ENCODE measurements around the gene ARL10. TPM values are rescaled to one million over a fixed set of nuclear protein-coding genes. Genes with fewer than 3 reads are reported as not detected.
A peak's percentile ranks its signal among the peaks of the same experiment; 100 is the strongest.

The ARL10 gene
- total RNA-seq, 1 donor from 2014 or later, result 14.5 TPM

DNA sequence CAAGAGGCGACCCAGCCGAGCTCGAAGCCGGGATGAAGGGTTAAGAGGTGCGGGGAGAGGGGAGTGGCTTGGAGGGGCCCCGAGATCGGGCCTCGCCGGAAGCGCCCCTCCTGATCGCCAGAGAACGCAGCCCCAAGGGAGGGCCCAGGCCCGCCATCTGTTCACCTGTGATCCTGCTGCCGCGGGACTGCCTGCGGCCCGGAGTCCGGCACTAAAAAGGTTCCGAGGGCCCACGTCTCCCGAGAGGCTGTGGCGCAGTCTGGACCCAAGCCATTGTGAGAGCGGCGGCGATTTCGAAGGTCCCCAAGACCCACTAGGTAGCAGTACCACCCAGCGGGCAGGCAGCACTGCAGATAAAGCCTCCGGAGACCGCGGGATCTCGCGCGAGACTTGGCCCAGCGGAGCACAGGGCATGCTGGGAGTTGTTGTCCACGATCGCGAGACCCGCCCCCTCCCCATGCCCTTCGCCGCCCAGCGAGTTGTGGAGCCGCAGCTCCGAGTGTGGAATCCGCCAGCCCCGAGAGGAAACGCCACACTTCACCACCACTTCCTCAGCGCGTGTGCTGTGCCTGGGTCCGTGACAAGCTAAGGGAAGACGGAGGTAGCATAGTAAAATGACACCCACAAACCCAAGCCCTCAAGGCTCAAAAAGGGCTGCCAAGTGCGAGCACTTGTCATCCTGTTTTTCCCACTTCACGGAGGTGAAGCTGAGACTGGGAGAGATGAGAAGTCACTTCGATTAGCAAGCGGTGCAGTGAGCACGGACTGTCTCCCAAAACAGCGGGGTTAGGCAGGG lies 3.7 kb upstream of the ARL10 start, which contains the start of gene KIAA1191:
KIAA1191 (minus strand) TSS at position 328 of the 796 bp plus-strand sequence. CDS start 2,256 bp downstream, outside the sequence.
- peak; percentile 91 for DNase-seq (ENCODE audit: low spot score)
- Mint-ChIP-seq H3K4me1 (ENCODE audit: unreplicated experiment) (peaks cover 8% of the 10 kb centered on the region), H3K27me3 (ENCODE audit: unreplicated experiment) (peaks cover 9% of the 10 kb centered on the region), H3K27ac (ENCODE audit: unreplicated experiment) (peak within 1 kb of the TSS; percentile 87), H3K36me3 (ENCODE audit: low read depth, unreplicated experiment) (peaks cover 13% of the 10 kb centered on the region), H3K9me3 (ENCODE audit: unreplicated experiment) (no peaks in the 10 kb centered on the region), H3K4me3 (ENCODE audit: unreplicated experiment) (peak within 1 kb of the TSS; percentile 97)
- TF ChIP-seq CTCF (IDR thresholded peaks at IDR 0.05; ENCODE audit: unreplicated experiment), result no peak

GRCh38 chr5:176362233-176362490 lies 3.1 kb upstream of the ARL10 start:
- H3K4me1 Mint-ChIP-seq (ENCODE audit: unreplicated experiment), result peaks cover 8% of the 10 kb centered on the region
- H3K36me3 Mint-ChIP-seq (ENCODE audit: low read depth, unreplicated experiment), result peaks cover 14% of the 10 kb centered on the region
- no peak for DNase-seq (ENCODE audit: low spot score)
- H3K9me3 Mint-ChIP-seq (ENCODE audit: unreplicated experiment), result no peaks in the 10 kb centered on the region
- H3K27me3 Mint-ChIP-seq (ENCODE audit: unreplicated experiment), result peaks cover 12% of the 10 kb centered on the region
- peak overlapping the region; percentile 97 for H3K4me3 Mint-ChIP-seq (ENCODE audit: unreplicated experiment)
- no peak overlapping the region for H3K27ac Mint-ChIP-seq (ENCODE audit: unreplicated experiment)
- no peak for TF ChIP-seq CTCF (IDR thresholded peaks at IDR 0.05; ENCODE audit: unreplicated experiment)

DNA sequence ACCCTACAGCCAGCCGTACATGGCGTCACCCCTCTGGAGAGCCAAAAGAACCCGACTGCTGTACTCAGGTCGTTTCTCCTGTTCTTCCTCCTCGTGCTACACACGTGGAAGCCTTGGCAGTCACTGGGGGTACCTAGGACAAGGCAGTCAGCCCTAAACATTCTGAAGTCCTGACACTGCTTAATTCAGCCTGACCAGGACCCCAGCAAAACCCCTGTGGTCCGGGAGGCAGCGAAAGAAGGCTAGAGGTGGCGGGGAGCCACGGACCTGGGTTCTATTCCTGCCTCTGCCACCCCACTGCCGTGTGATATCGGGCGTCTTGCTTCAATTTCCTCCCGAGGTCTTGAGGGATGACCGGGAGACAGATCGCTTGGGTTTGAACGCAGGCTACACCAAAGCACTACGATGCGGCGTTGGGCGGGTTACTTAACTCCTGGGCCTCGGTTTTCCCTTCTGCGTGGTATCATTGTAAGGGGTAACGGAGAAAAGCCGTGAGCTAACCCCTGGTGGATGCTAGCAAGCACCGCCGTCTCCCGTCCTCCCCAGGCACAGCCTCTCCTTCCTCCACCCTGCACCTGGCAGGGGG lies 429 bp upstream of the ARL10 start:
- DNase-seq (ENCODE audit: low spot score), result no peak
- Mint-ChIP-seq H3K9me3 (ENCODE audit: unreplicated experiment) (no peaks in the 10 kb centered on the region), H3K27ac (ENCODE audit: unreplicated experiment) (no peak overlapping the region), H3K4me3 (ENCODE audit: unreplicated experiment) (peak overlapping the region; percentile 80), H3K4me1 (ENCODE audit: unreplicated experiment) (peaks cover 3% of the 10 kb centered on the region), H3K36me3 (ENCODE audit: low read depth, unreplicated experiment) (peaks cover 17% of the 10 kb centered on the region), H3K27me3 (ENCODE audit: unreplicated experiment) (peaks cover 14% of the 10 kb centered on the region)
- no peak for TF ChIP-seq CTCF (IDR thresholded peaks at IDR 0.05; ENCODE audit: unreplicated experiment)

GRCh38 chr5:176366232-176366894 lies 1.1 kb downstream of the ARL10 start:
- peak overlapping the region; percentile 81 for H3K4me3 Mint-ChIP-seq (ENCODE audit: unreplicated experiment)
- H3K27ac Mint-ChIP-seq (ENCODE audit: unreplicated experiment), result no peak overlapping the region
- H3K27me3 Mint-ChIP-seq (ENCODE audit: unreplicated experiment), result peaks cover 14% of the 10 kb centered on the region
- no peaks in the 10 kb centered on the region for H3K9me3 Mint-ChIP-seq (ENCODE audit: unreplicated experiment)
- peak; percentile 21 for DNase-seq (ENCODE audit: low spot score)
- no peak for TF ChIP-seq CTCF (IDR thresholded peaks at IDR 0.05; ENCODE audit: unreplicated experiment)
- H3K36me3 Mint-ChIP-seq (ENCODE audit: low read depth, unreplicated experiment), result peaks cover 20% of the 10 kb centered on the region
- no peaks in the 10 kb centered on the region for H3K4me1 Mint-ChIP-seq (ENCODE audit: unreplicated experiment)

DNA sequence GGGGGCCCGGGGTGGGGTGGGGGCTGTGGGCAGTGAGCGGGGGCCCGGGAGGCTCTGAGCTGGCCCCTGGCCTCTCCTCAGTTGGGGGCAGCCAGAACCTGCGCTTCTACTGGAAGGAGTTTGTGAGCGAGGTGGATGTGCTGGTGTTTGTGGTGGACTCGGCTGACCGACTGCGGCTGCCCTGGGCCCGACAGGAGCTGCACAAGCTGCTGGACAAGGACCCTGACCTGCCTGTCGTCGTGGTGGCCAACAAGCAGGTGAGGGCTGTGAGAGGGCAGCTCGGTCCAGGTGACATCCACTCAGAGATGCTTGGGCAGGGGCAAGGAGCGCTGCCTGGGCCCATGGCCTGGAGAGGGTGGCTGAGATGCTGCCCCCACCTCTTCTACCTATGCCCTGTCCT lies 3.4 kb downstream of the ARL10 start:
- H3K4me3 Mint-ChIP-seq (ENCODE audit: unreplicated experiment), result no peak overlapping the region
- TF ChIP-seq CTCF (IDR thresholded peaks at IDR 0.05; ENCODE audit: unreplicated experiment), result no peak

More for the DNA sequence above, 3.4 kb downstream of the ARL10 start:
- DNase-seq (ENCODE audit: low spot score), result no peak
- Mint-ChIP-seq H3K27ac (ENCODE audit: unreplicated experiment) (no peak overlapping the region), H3K36me3 (ENCODE audit: low read depth, unreplicated experiment) (peaks cover 20% of the 10 kb centered on the region), H3K9me3 (ENCODE audit: unreplicated experiment) (no peaks in the 10 kb centered on the region), H3K27me3 (ENCODE audit: unreplicated experiment) (peaks cover 12% of the 10 kb centered on the region), H3K4me1 (ENCODE audit: unreplicated experiment) (no peaks in the 10 kb centered on the region)

All from endothelial cell (in vitro differentiated cells).